Left lung (tissue), 10 donors: ENCODE measurements around the gene MN1. TPM values are rescaled to one million over a fixed set of nuclear protein-coding genes. Genes with fewer than 3 reads are reported as not detected.
A peak's percentile ranks its signal among the peaks of the same experiment; 100 is the strongest.
"Not testable (repeated sequence)": the region's sequence is repeated elsewhere in the genome, so short reads cannot be mapped to it uniquely, and the experiment has no call there.

ENCODE experiments used
- ATAC-seq: fragments of 200-7000 bp; cut with Tn5 transposase; one replicate; pipeline ENCODE4 v1.9.1; 2020; ENCODE audit warnings: moderate library complexity
- DNase-seq, 4 donors: peaks; one replicate each; pipeline ENCODE4 v3.0.0-alpha.2; 2013 to 2020
- H3K27ac ChIP-seq, 2 donors: fragments of 200-600 bp; sonication (generic) in 1 of 2; one replicate each; pipeline versions ENCODE4 v1.5.0 to v1.8.0; 2020 to 2021
- H3K27me3 ChIP-seq, 2 donors: fragments of 200-600 bp; sonication (generic) in 1 of 2; one replicate each; pipeline versions ENCODE4 v1.5.0 to v1.8.0; 2020 to 2021
- H3K36me3 ChIP-seq, 2 donors: fragments of 200-600 bp; sonication (generic) in 1 of 2; one replicate each; pipeline versions ENCODE4 v1.5.0 to v1.8.0; 2020 to 2021
- H3K4me1 ChIP-seq, 2 donors: fragments of 200-600 bp; one replicate each; pipeline ENCODE4 v1.8.0; 2021
- H3K4me3 ChIP-seq, 2 donors: fragments of 200-600 bp; sonication (generic) in 1 of 2; one replicate each; pipeline versions ENCODE4 v1.5.0 to v1.8.0; 2020 to 2021; ENCODE audit warnings: mild to moderate bottlenecking in 1 of 2
- H3K9me3 ChIP-seq, 2 donors: fragments of 200-600 bp; sonication (generic) in 1 of 2; one replicate each; pipeline versions ENCODE4 v1.5.0 to v1.8.0; 2020 to 2021
- CTCF ChIP-seq, 2 donors: fragments of 200-600 bp; sonication (generic) in 1 of 2; IDR thresholded peaks; one replicate each; pipeline versions ENCODE4 v1.5.0 to v1.8.0; 2021; ENCODE audit warnings: antibody characterized with exemption in 2 of 2
- intact Hi-C, 2 donors: fragments of 100-400 bp; cut with DNase I; formaldehyde crosslinking; loops; one replicate each; pipeline versions ENCODE4 v1.11.2 to v1.14.2; 2022
- polyA plus RNA-seq, 6 donors: library from polyadenylated mRNA; unstranded; fragments of 120-200 nt; gene quantifications; one replicate each; pipeline ENCODE4 v1.2.1, GENCODE V29; 2013; ENCODE audit not compliant: insufficient read length in 6 of 6
- total RNA-seq, 2 donors: library from RNA; stranded (reverse); fragmentation: NEBNext Ultra II Directional; extraction: Animal tissue kit (Norgen Biotek cat#: 25700); gene quantifications; one replicate each; pipeline ENCODE4 v1.2.1, GENCODE V29; 2021
- donor health status: DM: no; HTN: yes; CAD: no.
- donor health status: DM: no; HTN: no; CAD: no.

Gene MN1
- total and polyA plus RNA-seq, 8 donors = 1.9 to 7.4 (median 3.3) TPM

GRCh38 chr22:27747396-27748221 is 53.9 kb downstream of the MN1 start:
- intact Hi-C loops = no loop called here
- ATAC-seq = peak; percentile 8
- no peak overlapping the region for H3K4me3 ChIP-seq

GRCh38 chr22:27746918-27747317 is 54.6 kb downstream of the MN1 start:
- Histone ChIP-seq H3K27me3 (peaks cover 0 to 13% of the 10 kb centered on the region in 2 donors), H3K27ac (no peak overlapping the region), H3K4me1 (peaks cover 0 to 13% of the 10 kb centered on the region in 2 donors), H3K4me3 (no peak overlapping the region), H3K36me3 (no peaks in the 10 kb centered on the region), H3K9me3 (no peaks in the 10 kb centered on the region)
- no peak for ATAC-seq
- intact Hi-C loops = no loop called here
- no peak for TF ChIP-seq CTCF (IDR thresholded peaks at IDR 0.05)
- DNase-seq = no peak

More at GRCh38 chr22:27747396-27748221, 53.9 kb downstream of the MN1 start:
- no peaks in the 10 kb centered on the region for H3K36me3 ChIP-seq
- peaks cover 0 to 13% of the 10 kb centered on the region in 2 donors for H3K4me1 ChIP-seq
- DNase-seq = no peak
- no peaks in the 10 kb centered on the region for H3K9me3 ChIP-seq
- H3K27me3 ChIP-seq = peaks cover 0 to 13% of the 10 kb centered on the region in 2 donors
- H3K27ac ChIP-seq = no peak overlapping the region
- no peak for TF ChIP-seq CTCF (IDR thresholded peaks at IDR 0.05)

GRCh38 chr22:27745809-27746208 is 55.7 kb downstream of the MN1 start:
- Histone ChIP-seq H3K4me3 (no peak overlapping the region), H3K27me3 (peaks cover 0 to 13% of the 10 kb centered on the region in 2 donors), H3K27ac (no peak overlapping the region), H3K36me3 (no peaks in the 10 kb centered on the region), H3K4me1 (peaks cover 0 to 10% of the 10 kb centered on the region in 2 donors), H3K9me3 (no peaks in the 10 kb centered on the region)
- intact Hi-C loops = no loop called here
- DNase-seq (no peak), ATAC-seq (no peak)
- no peak for TF ChIP-seq CTCF (IDR thresholded peaks at IDR 0.05)

- DNase-seq (no peak), ATAC-seq (no peak)
- TF ChIP-seq CTCF (IDR thresholded peaks at IDR 0.05) = no peak
- Histone ChIP-seq H3K9me3 (no peaks in the 10 kb centered on the region), H3K27me3 (peaks cover 0 to 13% of the 10 kb centered on the region in 2 donors), H3K4me1 (peaks cover 0 to 8% of the 10 kb centered on the region in 2 donors), H3K4me3 (no peak overlapping the region), H3K27ac (no peak overlapping the region), H3K36me3 (no peaks in the 10 kb centered on the region)
- intact Hi-C loops = no loop called here
These were observed 56.4 kb downstream of the MN1 start for GRCh38 chr22:27745154-27745553.

- H3K36me3 ChIP-seq, H3K4me1 ChIP-seq, H3K9me3 ChIP-seq, DNase-seq, H3K27ac ChIP-seq, intact Hi-C loops, H3K27me3 ChIP-seq, H3K4me3 ChIP-seq, ATAC-seq: not testable (repeated sequence)
These were observed 57.5 kb downstream of the MN1 start for GRCh38 chr22:27744078-27744477.
